Omental fat pad (tissue), 4 donors: Measurements from ENCODE around the gene SS18L1. TPM values are rescaled to one million over a fixed set of nuclear protein-coding genes. Genes with fewer than 3 reads are reported as not detected.

Source experiments
- ATAC-seq: fragments of 150-250 bp; one replicate; pipeline ENCODE4 v1.9.1; 2016; ENCODE audit warnings: mild to moderate bottlenecking, moderate library complexity; ENCODE audit not compliant: low FRiP score
- DNase-seq: peaks from one replicate; pipeline ENCODE4 v3.0.0-alpha.2; 2019; ENCODE audit warnings: low spot score
- total RNA-seq, 4 donors: library from RNA; depleted of rRNA; stranded (reverse); fragments of >200 nt; gene quantifications; one replicate each; pipeline ENCODE4 v1.1.0, GENCODE V29; 2016
- TF ChIP-seq, protein P1 (sequence below), 3 donors: fragments of 450-650 bp; IDR thresholded peaks; one replicate each; pipeline ENCODE4 v1.5.1; 2016 to 2017; ENCODE audit warnings: antibody characterized with exemption in 3 of 3, mild to moderate bottlenecking in 3 of 3, moderate library complexity in 2 of 3

Gene SS18L1
- total RNA-seq, 4 donors from 2014 or later, result 10.3 to 23.4 (median 12.3) TPM

DNA sequence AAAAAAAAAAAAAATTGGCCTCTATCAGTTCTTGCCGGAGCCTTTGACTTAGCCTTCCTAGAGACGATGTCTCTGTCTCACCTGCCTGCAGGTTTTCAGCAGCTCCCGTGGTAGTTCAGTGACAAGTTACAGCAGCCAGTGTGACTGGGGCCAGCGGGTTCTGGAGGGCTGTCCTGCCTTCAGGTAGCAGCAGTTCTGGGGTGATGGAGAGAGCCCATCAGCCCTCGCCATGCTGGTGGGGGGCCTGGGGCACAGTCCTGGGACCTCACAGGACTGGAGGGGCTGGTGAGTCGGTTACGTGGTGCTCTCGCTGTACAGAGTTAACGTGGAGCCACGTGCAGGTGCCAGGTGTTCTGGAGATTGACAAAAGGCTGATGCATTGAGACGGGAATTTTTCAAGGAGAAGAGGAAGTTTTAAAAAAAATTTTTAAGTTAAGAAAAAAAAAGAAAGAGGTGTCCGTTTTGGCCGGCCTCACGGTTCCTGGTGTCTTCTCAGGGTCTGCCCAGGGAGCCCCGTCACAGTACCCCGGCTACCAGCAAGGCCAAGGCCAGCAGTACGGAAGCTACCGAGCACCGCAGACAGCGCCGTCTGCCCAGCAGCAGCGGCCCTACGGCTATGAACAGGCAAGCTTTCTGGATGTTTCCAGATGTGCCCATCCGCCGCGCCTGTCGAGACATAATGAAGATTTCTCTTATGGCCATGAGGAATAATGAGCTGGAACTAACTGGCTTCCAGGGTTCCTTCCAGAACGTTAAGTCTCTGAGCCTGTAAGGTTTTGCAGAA is 30.6 kb downstream of the SS18L1 start:
- no peak for ATAC-seq
- no peak for DNase-seq
- TF ChIP-seq, protein P1, sequence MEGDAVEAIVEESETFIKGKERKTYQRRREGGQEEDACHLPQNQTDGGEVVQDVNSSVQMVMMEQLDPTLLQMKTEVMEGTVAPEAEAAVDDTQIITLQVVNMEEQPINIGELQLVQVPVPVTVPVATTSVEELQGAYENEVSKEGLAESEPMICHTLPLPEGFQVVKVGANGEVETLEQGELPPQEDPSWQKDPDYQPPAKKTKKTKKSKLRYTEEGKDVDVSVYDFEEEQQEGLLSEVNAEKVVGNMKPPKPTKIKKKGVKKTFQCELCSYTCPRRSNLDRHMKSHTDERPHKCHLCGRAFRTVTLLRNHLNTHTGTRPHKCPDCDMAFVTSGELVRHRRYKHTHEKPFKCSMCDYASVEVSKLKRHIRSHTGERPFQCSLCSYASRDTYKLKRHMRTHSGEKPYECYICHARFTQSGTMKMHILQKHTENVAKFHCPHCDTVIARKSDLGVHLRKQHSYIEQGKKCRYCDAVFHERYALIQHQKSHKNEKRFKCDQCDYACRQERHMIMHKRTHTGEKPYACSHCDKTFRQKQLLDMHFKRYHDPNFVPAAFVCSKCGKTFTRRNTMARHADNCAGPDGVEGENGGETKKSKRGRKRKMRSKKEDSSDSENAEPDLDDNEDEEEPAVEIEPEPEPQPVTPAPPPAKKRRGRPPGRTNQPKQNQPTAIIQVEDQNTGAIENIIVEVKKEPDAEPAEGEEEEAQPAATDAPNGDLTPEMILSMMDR (IDR thresholded peaks at IDR 0.05), result no peak

DNA sequence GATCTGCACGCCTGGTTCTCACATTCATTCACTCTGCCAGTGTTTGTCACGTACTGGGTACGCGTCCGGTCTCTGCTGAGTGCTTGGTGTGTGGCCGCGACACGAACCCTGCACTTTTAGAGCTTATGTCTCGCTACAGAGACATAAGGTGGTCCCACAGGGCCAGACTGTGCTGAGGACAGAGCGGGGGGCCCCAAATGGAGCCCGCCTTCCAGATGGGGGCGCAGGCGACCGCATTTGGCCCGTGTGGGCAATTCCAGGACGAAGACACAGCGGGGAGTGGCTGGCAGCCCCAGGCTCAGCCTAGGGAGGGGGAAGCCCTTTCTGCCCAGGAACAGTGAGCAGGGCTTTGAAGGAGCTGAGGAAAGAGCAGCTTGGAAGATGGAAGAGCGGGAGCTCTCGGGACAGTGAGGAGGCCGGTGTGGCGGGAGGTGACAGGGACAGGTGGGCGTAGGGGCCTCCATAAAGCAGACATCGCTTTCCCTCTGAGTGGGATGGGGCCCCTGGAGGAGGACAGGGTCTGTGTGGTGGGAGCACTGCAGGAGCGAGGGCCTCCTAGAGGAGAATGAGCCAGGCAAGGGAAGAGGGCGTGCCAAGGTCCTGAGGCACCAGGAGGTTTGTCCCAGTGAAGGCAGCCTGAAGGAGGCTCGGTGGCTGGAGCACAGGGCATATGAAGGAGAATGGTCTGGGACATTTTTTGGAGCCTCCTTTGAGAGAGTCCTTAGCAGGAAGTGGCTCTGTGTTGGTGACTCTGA is 31.5 kb downstream of the SS18L1 start:
- DNase-seq, result no peak
- peak; percentile 11 for ATAC-seq
- TF ChIP-seq, protein P1 (IDR thresholded peaks at IDR 0.05), result no peak

DNA sequence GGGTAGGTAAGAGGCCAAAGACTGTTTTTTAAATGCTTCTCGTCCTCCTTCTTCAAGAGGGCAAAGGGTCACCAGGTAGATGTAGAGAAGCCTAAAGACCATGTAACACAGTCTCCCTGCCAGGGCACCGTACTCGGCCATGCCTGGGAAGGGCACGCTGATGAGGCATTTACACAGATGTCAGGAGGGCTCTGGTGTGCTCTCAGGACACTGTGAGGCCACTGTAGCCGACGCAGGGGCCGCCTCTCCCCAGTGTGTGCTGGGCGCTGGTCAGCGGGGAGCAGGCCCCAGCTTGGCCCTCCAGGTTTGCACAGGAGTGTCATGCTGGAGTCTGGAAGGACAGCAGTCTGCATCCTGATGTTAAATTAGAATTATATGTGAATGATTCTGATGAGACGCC is 32.1 kb downstream of the SS18L1 start:
- DNase-seq, result no peak
- ATAC-seq, result no peak

DNA sequence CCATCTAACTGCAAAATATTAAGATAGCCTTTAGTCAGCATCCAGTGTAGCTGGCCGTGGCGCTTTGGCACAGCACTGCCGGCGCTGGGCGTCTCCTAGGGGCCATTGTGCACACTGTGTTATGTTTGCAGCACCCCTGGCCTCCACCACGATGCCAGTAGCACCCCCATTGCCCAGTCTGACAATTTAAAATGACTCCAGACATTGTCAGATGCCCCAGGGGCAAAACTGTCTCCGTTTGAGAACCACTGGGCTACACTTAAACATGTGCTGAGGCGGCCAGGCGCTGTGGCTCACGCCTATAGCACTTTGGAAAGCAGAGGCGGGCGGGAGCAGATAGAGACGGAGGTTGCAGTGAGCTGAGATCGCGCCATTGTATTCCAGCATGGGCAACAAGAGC is 33.3 kb downstream of the SS18L1 start:
- ATAC-seq (no peak), DNase-seq (no peak)
- TF ChIP-seq, protein P1 (IDR thresholded peaks at IDR 0.05), result no peak

More for the DNA sequence above, 32.1 kb downstream of the SS18L1 start:
- TF ChIP-seq, protein P1 (IDR thresholded peaks at IDR 0.05), result no peak

DNA sequence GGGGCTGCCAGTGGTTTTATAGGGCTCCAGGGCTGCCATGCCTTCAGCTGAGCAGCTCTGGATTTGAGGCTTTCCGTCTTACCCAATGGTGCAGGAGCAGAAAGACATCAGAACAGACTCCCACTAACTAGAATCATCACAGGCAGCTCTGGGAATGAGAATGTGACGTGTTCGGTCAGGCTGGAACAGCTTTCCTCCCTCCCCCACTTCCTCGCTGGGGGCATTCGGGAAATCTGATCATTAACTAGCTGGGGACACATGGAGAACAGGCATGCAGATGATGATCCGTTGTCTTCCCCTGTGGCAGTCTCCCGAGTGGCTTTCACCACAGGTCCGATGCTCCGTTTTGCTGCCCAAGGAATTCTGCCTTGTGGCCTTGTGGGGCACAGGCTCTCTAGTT is 33.7 kb downstream of the SS18L1 start:
- DNase-seq (no peak), ATAC-seq (no peak)
- TF ChIP-seq, protein P1 (IDR thresholded peaks at IDR 0.05), result no peak

DNA sequence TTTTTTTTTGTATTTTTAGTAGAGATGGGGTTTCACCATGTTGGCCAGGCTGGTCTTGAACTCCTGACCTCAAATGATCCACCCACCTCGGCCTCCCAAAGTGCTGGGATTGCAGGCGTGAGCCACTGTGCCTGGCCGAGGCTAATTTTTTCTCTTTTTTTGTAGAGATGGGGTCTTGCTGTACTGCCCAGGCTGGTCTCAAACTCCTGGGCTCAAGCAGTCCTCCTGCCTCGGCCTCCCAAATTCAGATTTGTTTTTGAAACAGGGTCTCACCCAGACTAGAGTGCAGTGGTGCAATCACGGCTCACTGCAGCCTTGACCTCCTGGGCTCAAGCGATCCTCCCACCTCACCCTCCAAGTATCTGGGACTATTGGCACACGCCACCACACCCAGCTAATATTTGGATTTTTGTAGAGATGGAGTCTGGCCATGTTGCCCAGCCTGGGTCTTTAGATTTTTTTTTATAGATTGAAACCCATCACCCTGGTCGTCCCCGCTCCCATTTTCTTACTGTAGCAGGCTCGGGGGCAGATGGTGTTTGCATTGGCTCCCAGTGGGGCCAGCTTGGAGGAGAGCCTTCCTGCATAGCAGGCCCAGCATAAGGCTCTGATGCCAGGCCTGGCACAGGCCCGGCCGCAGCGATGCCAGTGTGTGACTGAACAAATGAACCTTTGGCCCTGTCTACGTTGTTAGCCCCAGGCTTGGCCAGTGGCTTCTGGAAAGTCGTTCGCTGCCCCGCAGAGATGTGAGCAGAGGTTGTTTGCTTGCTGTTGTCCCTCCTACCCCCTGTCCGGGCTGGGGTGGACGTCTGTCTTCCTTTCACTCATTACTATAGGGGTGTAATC is 35.0 kb downstream of the SS18L1 start:
- DNase-seq, result no peak
- no peak for ATAC-seq
- TF ChIP-seq, protein P1 (IDR thresholded peaks at IDR 0.05), result no peak
